WI38 (cell line): ENCODE data around the gene KCND3.

Source experiments
- H3K4me3 ChIP-seq: 2 replicates; pipeline ENCODE4 v1.5.1; 2011; ENCODE audit warnings: low read depth, mild to moderate bottlenecking, control low read depth, low read length
- CTCF ChIP-seq: IDR thresholded peaks from 2 replicates; pipeline ENCODE4 v1.5.1; 2012; ENCODE audit warnings: low read depth, mild to moderate bottlenecking, control low read depth, low read length

The KCND3 gene

GRCh38 chr1:111875640-111876039 lies 113.8 kb downstream of the KCND3 start:
- no peak overlapping the region for H3K4me3 ChIP-seq
- no peak for TF ChIP-seq CTCF

- no peak for TF ChIP-seq CTCF
- no peak overlapping the region for H3K4me3 ChIP-seq
Observed at GRCh38 chr1:111873460-111874030, 115.9 kb downstream of the KCND3 start.

GRCh38 chr1:111870181-111870580 lies 119.3 kb downstream of the KCND3 start:
- H3K4me3 ChIP-seq: no peak overlapping the region
- no peak for TF ChIP-seq CTCF

GRCh38 chr1:111867868-111868440 lies 121.5 kb downstream of the KCND3 start:
- TF ChIP-seq CTCF: no peak
- H3K4me3 ChIP-seq: no peak overlapping the region

GRCh38 chr1:111864862-111865261 lies 124.6 kb downstream of the KCND3 start:
- H3K4me3 ChIP-seq: no peak overlapping the region
- TF ChIP-seq CTCF: no peak

- H3K4me3 ChIP-seq: no peak overlapping the region
- TF ChIP-seq CTCF: no peak
Observed at GRCh38 chr1:111863401-111863800, 126.1 kb downstream of the KCND3 start.

- no peak overlapping the region for H3K4me3 ChIP-seq
- no peak for TF ChIP-seq CTCF
Observed at GRCh38 chr1:111862599-111862998, 126.9 kb downstream of the KCND3 start.
